GM12872 (cell line): ENCODE results near the gene DCST2.
A peak's percentile ranks its signal among the peaks of the same experiment; 100 is the strongest.

Experiments used
- CTCF ChIP-seq: IDR thresholded peaks from 3 replicates; pipeline ENCODE4 v1.5.1; 2011; ENCODE audit warnings: low read depth, mild to moderate bottlenecking, low read length, moderate library complexity; ENCODE audit not compliant: insufficient read depth

The DCST2 gene

GRCh38 chr1:155050560-155051341, 17.2 kb upstream of the DCST2 start, which contains the start of gene ADAM15:
TSS of gene ADAM15 (plus strand) at chr1:155051316. CDS start at chr1:155051387, 71 bp downstream.
- peak; percentile 96 for TF ChIP-seq CTCF

- TF ChIP-seq CTCF = no peak
These were observed 16.3 kb upstream of the DCST2 start for GRCh38 chr1:155049651-155050559.

GRCh38 chr1:155048449-155049334, 15.1 kb upstream of the DCST2 start:
- no peak for TF ChIP-seq CTCF

- peak; percentile 70 for TF ChIP-seq CTCF
These were observed 11.5 kb upstream of the DCST2 start for GRCh38 chr1:155044812-155045657.

- no peak for TF ChIP-seq CTCF
These were observed 10.8 kb upstream of the DCST2 start for GRCh38 chr1:155044365-155044764.

GRCh38 chr1:155043793-155044192, 10.2 kb upstream of the DCST2 start:
- no peak for TF ChIP-seq CTCF
